Activated CD8-positive, alpha-beta memory T cell treated with anti-CD3 and anti-CD28 coated beads for 4 hours (primary cell): ENCODE results near the gene NAPG.
"Not testable (repeated sequence)": the region's sequence is repeated elsewhere in the genome, so short reads cannot be mapped to it uniquely, and the experiment has no call there.

Experiments
- DNase-seq, 2 donors: peaks; one replicate each; pipeline ENCODE4 v3.0.0-alpha.2; 2020; ENCODE audit warnings: low read depth in 2 of 2

Gene NAPG

DNA sequence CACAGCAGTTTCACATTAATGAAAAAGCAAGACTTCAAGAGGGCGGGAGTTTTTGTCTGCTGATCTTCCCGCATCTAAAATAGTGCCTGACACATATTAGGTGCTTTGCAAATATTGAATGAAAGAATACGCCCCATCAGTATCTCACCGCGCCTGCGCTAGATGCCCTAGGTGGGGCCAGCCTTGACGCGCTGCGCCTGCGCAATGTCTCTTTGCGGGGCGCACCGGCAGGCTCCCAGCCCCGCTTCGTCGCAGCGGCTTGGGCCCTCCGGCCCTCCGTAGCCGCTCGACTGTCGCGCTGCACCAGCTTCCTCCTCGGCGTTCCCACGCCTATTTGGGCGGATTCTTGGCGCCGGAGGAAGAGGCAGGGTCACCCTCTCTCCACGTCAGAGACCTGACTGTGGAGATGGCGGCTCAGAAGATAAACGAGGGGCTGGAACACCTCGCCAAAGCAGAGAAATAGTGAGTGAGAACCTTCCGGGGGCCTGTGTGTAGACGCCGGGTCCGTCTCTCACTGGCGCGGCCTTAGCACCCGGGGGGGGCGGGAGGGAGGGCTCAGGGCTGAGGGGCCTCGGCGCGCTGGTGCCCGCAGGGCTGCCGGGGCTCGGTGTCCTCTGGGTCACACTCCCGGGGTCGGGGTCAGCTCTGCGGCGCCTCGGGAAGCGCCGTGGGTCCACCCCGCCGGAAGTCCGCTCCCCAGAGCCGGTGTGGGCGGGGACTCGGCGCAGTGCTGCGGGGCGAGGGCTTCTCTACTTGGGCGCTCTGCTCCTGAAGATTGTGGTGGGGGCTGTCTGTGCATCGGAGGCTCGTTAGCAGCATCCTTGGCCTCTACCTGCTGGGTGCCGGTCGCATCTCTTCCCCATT lies at the start of gene NAPG:
NAPG (plus strand) TSS at position 331 of the 864 bp plus-strand sequence; CDS start at position 407, 76 bp downstream.
- DNase-seq, result peak; percentile 78 to 83

DNA sequence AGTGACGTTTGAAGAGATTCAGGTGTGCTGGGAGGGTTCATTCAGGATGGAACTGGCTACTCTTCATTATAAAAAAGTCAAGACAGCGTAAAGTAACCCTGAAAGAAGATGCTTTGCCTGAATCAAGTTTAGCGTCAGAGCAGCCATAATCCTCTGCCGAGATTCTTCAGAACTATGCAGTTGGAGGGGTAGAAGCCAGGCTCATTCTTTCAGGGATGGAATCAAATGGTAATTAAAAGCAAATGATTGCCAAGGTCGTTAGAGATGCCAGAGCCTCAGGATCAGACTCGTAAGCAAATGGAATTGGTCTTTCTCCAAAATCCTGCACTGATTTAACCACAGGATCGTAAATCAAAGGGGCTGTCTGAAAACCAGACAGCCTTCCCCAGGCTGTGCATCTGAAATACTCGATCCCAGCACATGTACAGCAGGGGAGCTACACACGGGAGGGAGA lies 49.5 kb upstream of the NAPG start:
- DNase-seq, result no peak

DNA sequence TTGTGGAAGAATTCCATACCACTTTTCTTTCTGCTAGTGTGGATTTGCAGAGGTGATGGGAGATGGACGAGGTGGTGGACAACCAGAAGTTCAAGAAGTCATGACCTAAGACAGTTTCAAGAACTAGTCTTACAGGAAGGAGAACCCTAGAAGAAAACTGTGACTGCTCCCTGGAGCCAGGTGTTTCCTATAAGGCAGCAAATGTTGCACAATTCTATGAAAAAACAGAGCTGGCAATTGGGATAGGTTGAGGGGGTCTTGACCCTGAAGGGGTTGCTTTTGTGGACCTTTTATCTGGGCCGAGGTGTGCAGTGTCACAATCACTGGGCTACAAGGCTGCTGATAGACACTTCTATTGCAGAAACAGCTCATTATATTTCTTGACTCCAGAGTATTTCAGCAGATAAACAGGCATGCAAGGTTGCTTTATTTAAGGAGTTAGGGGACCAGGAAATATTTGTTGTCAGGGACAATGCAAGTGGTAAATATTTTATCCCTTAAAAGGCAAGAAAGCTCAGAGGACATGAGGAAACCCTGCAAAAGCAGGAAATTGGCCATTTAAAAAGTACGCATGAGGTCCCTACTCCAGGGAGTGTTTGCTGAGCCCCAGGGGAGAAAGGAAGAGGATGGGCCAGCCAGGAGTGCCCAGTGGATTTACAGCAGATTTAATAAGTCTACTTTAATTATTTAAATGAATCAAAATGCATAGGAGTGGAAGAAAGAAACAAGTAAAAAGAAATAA lies 48.5 kb upstream of the NAPG start:
- no peak for DNase-seq

GRCh38 chr18:10477863-10478260 lies 48.0 kb upstream of the NAPG start:
- DNase-seq, result no peak

DNA sequence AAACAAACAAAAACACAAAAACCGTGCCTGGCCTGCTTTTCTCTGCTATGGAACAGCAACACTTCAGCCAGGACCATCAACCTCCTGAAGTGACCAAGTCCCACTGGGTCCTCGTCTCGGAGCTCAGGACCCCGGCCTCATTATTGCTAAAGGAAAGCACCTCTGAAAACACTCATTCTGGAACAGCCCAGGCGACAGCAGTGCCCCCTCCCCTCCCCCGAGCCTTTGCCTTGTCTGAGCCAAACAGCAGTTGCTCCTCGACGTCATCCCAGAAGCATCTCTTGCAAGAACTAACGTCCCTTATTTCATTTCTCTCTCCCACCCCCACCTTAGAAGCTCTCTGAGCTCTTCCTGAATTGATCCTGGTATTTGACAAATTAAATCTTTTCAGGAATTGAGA lies 44.0 kb upstream of the NAPG start:
- no peak for DNase-seq

- DNase-seq, result no peak
These were observed 43.4 kb upstream of the NAPG start for GRCh38 chr18:10482363-10482984.

GRCh38 chr18:10482985-10483949 lies 42.6 kb upstream of the NAPG start:
- DNase-seq, result no peak

DNA sequence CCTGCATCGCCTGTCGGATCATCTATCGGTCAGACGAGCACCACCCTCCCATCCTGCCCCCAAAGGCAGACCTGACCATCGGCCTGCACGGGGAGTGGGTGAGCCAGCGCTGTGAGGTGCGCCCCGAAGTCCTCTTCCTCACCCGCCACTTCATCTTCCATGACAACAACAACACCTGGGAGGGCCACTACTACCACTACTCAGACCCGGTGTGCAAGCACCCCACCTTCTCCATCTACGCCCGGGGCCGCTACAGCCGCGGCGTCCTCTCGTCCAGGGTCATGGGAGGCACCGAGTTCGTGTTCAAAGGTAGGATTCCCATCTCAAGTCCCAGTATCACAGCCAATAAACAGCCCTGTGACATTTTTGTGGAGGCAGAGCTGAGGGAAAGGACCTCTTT lies 40.4 kb upstream of the NAPG start:
- DNase-seq, result no peak

- DNase-seq, result no peak
These were observed 39.5 kb upstream of the NAPG start for GRCh38 chr18:10486362-10486761.

GRCh38 chr18:10487154-10487553 lies 38.7 kb upstream of the NAPG start:
- DNase-seq, result no peak

GRCh38 chr18:10488017-10488416 lies 37.8 kb upstream of the NAPG start:
- no peak for DNase-seq

GRCh38 chr18:10490401-10491165 lies 35.2 kb upstream of the NAPG start:
- peak in 1 of 2 donors; percentile 17 for DNase-seq

DNA sequence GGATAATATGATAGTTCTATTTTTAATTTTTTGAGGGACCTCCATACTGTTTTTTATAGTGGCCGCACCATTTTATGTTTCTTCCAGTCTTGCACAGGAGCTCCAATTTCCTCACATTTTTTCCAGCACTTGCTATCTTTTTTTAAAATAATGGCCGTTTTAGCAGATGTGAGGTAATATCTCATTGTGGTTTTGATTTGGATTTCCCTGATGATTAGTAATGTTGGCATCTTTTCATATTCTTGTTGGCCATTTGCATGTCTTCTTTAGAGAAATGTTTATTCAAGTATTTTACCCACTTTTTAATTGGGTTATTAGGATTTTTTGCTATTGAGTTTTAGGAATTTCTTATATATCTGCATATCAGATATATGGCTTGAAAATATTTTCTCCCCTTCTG lies 29.9 kb upstream of the NAPG start:
- no peak for DNase-seq

GRCh38 chr18:10497206-10497749 lies 28.5 kb upstream of the NAPG start:
- no peak for DNase-seq

- no peak for DNase-seq
These were observed 26.6 kb upstream of the NAPG start for GRCh38 chr18:10499230-10499629.

DNA sequence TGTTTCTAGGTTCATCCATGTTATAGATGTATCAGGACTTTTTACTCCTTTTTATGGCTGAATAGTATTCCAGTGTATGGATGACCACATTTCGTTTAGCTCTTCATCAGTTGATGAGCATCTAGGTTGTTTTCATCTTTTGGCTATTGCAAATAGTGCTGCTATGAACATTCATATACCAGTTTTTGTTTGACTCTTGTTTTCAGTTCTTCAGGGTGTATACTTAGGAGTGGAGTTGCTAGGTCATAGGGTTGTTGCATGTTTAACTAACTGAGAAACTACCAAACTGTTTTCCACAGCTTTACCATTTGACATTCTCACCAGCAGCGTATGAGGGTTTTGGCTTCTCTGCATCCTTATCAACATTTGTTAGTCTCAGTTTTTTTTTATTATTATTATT lies 25.8 kb upstream of the NAPG start:
- DNase-seq, result no peak

DNA sequence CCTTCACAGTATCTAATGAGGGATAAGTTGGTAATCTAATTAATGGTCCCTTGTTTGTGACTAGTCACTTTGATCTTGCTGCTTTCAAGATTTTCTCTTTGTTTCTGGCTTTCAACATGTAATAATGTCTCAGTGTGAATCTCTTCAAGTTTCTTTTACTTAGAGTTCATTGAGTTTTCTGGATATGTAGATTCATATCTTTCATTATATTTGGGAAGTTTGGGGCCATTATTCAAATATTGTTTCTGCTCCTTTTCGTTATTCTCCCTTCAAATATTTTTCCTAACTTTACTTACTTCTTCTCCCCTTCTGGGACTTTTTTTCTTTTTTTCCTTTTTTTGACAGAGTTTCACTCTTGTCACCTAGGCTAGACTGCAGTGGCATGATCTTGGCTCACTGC lies 21.1 kb upstream of the NAPG start:
- no peak for DNase-seq

GRCh38 chr18:10505892-10506291 lies 19.9 kb upstream of the NAPG start:
- DNase-seq, result not testable (repeated sequence)

DNA sequence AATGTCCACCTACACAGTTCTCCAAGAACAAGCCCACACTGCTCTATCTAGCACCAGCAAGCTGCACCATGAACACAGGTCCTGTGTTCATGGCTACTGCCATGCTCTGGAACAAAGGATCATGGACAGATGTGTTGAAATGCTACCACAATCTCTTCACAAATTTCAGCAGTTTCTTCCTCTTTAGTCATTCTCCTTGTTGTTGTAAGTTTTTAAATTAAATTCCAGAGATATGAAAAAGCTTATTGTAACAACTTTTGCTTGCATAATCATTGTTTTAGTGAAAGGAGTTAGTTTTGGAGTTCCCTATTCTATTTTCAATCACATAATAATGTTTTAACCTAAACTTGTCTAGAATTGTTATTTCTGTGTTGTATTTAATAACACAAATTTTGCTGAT lies 17.2 kb upstream of the NAPG start:
- DNase-seq, result no peak

GRCh38 chr18:10511236-10511635 lies 14.6 kb upstream of the NAPG start:
- no peak for DNase-seq
